Trophoblast cell (in vitro differentiated cells and primary cell): ENCODE data around the gene GGA1.

Source experiments
- DNase-seq, 2 donors: peaks; one replicate each; pipeline ENCODE4 v3.0.0-alpha.2; 2016
- H2AFZ ChIP-seq: 2 replicates; pipeline ENCODE4 v1.6.1; 2013; ENCODE audit warnings: low read length, moderate library complexity, mild to moderate bottlenecking; ENCODE audit not compliant: insufficient read depth, poor library complexity
- H2AK5ac ChIP-seq: 2 replicates; pipeline ENCODE4 v1.6.1; 2013; ENCODE audit warnings: mild to moderate bottlenecking, low read length
- H2BK120ac ChIP-seq: 2 replicates; pipeline ENCODE4 v1.6.1; 2013; ENCODE audit warnings: low read length, mild to moderate bottlenecking, moderate library complexity; ENCODE audit not compliant: insufficient read depth, poor library complexity
- H2BK12ac ChIP-seq: 2 replicates; pipeline ENCODE4 v1.6.1; 2013; ENCODE audit warnings: mild to moderate bottlenecking, low read length, moderate library complexity
- H2BK5ac ChIP-seq: 2 replicates; pipeline ENCODE4 v1.6.1; 2013; ENCODE audit warnings: low read length, low read depth, moderate library complexity, mild to moderate bottlenecking; ENCODE audit not compliant: poor library complexity
- H3K14ac ChIP-seq: 2 replicates; pipeline ENCODE4 v1.6.1; 2013; ENCODE audit warnings: mild to moderate bottlenecking, low read length
- H3K18ac ChIP-seq: 2 replicates; pipeline ENCODE4 v1.6.1; 2013; ENCODE audit warnings: mild to moderate bottlenecking, low read length
- H3K23ac ChIP-seq: 2 replicates; pipeline ENCODE4 v1.6.1; 2013; ENCODE audit warnings: low read length
- H3K27ac ChIP-seq: 2 replicates; pipeline ENCODE4 v1.5.1; 2013; ENCODE audit warnings: low read depth, mild to moderate bottlenecking, inconsistent platforms, low read length, moderate library complexity
- H3K27me3 ChIP-seq: 2 replicates; pipeline ENCODE4 v1.6.1; 2013; ENCODE audit warnings: inconsistent platforms, mild to moderate bottlenecking, low read length, moderate library complexity; ENCODE audit not compliant: insufficient read depth
- H3K36me3 ChIP-seq, 2 experiments: 1 replicate in 1 of 2; 2 replicates in 1 of 2; pipeline ENCODE4 v1.6.1; 2013; ENCODE audit warnings: low read length in 2 of 2, mild to moderate bottlenecking in 2 of 2, moderate library complexity in 1 of 2; ENCODE audit not compliant: insufficient read depth in 2 of 2, control insufficient read depth in 1 of 2
- H3K4ac ChIP-seq: 2 replicates; pipeline ENCODE4 v1.6.1; 2013; ENCODE audit warnings: low read depth, mild to moderate bottlenecking, low read length, moderate library complexity
- H3K4me1 ChIP-seq, 2 experiments: 1 replicate in 1 of 2; 2 replicates in 1 of 2; pipeline ENCODE4 v1.6.1; 2013; ENCODE audit warnings: low read length in 2 of 2, mild to moderate bottlenecking in 2 of 2, moderate library complexity in 1 of 2; ENCODE audit not compliant: insufficient read depth in 2 of 2, control insufficient read depth in 1 of 2
- H3K4me2 ChIP-seq: 2 replicates; pipeline ENCODE4 v1.6.1; 2013; ENCODE audit warnings: inconsistent platforms, mild to moderate bottlenecking, low read length, moderate library complexity
- H3K4me3 ChIP-seq: 2 replicates; pipeline ENCODE4 v1.5.1; 2013; ENCODE audit warnings: mild to moderate bottlenecking, low read depth, low read length, inconsistent platforms
- H3K79me1 ChIP-seq: one replicate; pipeline ENCODE4 v1.6.1; 2013; ENCODE audit warnings: low read length
- H3K79me2 ChIP-seq: 2 replicates; pipeline ENCODE4 v1.6.1; 2013; ENCODE audit warnings: low read length, mild to moderate bottlenecking; ENCODE audit not compliant: control insufficient read depth, insufficient read depth, poor library complexity
- H3K9ac ChIP-seq: 2 replicates; pipeline ENCODE4 v1.6.1; 2013; ENCODE audit warnings: mild to moderate bottlenecking, low read length
- H3K9me3 ChIP-seq: 2 replicates; pipeline ENCODE4 v1.6.1; 2013; ENCODE audit warnings: low read depth, mild to moderate bottlenecking, control low read depth, inconsistent platforms, low read length; ENCODE audit not compliant: insufficient read depth
- H4K12ac ChIP-seq: 2 replicates; pipeline ENCODE4 v1.6.1; 2013; ENCODE audit warnings: low read depth, mild to moderate bottlenecking, low read length, moderate library complexity
- H4K8ac ChIP-seq: 2 replicates; pipeline ENCODE4 v1.6.1; 2013; ENCODE audit warnings: low read depth, mild to moderate bottlenecking, low read length, moderate library complexity
- H4K91ac ChIP-seq: one replicate; pipeline ENCODE4 v1.6.1; 2013; ENCODE audit warnings: low read depth, mild to moderate bottlenecking, low read length, moderate library complexity
- WGBS: extraction: QIAGEN DNeasy Blood & Tissue Kit; methylation state at CpG from one replicate; pipeline ENCODE4 v1.1.7; 2013; ENCODE audit warnings: missing lambda C conversion rate; ENCODE audit not compliant: insufficient read length, insufficient coverage; ENCODE audit errors: extremely low coverage; 5-methylcytosine and 5-hydroxymethylcytosine counted together

Gene GGA1

DNA sequence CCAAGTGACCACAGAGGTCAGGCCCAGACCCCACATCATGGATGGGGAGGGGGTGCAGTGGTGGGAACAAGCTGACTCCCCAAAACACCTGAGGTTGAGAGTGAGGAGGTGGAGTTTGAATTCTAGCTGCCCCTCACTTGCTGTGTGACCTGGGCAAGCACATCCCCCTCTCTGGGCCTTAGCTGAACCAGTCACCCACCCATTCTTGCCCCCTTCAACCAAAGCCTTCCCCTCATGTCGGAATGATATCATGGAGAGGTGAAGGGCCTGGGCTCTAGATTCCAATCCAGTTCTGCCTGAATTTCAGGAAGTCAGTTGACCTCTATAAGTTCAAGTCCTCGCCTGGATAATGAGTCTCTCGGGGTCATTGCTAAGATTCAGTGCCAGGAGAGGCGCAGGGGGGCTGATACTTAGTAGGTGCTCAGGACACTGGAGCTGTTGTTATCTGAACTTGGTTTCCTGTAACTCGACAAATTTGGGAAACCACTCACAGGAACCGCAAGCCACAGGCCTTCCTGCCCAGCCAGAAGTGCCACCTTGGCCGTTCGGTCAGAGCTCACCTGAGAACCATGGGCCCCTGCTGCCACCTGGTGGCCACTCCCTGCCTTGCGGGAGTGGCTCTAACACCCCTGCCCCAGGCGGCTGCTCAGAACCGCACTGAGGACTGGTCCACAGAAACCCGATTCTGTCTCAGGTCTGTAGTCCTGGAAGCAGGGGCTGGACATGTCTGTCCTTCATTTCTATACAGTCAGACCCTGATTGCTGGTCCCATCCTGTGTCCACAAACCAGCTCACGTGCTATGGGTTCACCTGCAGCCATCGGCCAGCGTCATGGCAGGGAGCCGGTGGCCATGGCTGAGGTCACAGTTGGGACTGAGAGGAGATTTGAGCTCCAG lies 41.5 kb upstream of the GGA1 start:
- H2BK120ac ChIP-seq, result no peak overlapping the region
- no peak overlapping the region for H3K9ac ChIP-seq
- peaks cover 25% of the 10 kb centered on the region for H3K79me2 ChIP-seq
- no peak overlapping the region for H3K14ac ChIP-seq
- peak overlapping the region; percentile 67 for H3K18ac ChIP-seq
- H4K12ac ChIP-seq, result no peak overlapping the region
- H3K27me3 ChIP-seq, result no peaks in the 10 kb centered on the region
- no peak overlapping the region for H3K4me3 ChIP-seq
- peaks cover 52 to 54% of the 10 kb centered on the region in 2 experiments for H3K36me3 ChIP-seq
- H2BK5ac ChIP-seq, result no peak overlapping the region
- peak overlapping the region; percentile 7 for H2AK5ac ChIP-seq
- no peak overlapping the region for H3K4me2 ChIP-seq
- no peak overlapping the region for H4K91ac ChIP-seq
- H3K79me1 ChIP-seq, result peaks cover 19% of the 10 kb centered on the region
- no peak overlapping the region for H4K8ac ChIP-seq
- peaks cover 54 to 61% of the 10 kb centered on the region in 2 experiments for H3K4me1 ChIP-seq
- H2AFZ ChIP-seq, result no peak overlapping the region
- no peak overlapping the region for H3K4ac ChIP-seq
- no peak overlapping the region for H3K27ac ChIP-seq
- peak; percentile 82 to 95 for DNase-seq
- WGBS, result no CpG with 5 or more reads among the region's 16 CpGs
- peaks cover 2% of the 10 kb centered on the region for H3K9me3 ChIP-seq
- no peak overlapping the region for H3K23ac ChIP-seq
- no peak overlapping the region for H2BK12ac ChIP-seq

DNA sequence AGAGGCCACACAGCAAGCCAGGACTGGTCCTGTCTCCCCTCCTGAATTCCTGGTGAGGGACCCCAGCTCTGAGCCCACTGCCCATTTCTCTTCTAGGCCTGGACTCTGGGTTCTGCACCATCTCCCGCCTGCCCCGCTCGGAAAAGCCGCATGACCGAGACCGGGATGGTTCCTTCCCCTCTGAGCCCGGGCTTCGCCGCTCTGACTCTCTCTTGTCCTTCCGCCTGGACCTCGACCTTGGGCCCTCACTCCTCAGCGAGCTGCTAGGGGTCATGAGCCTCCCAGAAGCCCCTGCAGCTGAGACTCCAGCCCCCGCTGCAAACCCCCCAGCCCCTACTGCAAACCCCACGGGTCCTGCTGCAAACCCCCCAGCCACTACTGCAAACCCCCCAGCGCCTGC lies 40.6 kb upstream of the GGA1 start:
- peak overlapping the region; percentile 6 for H3K18ac ChIP-seq
- DNase-seq, result no peak
- no peak overlapping the region for H2BK12ac ChIP-seq
- H3K4me1 ChIP-seq, result peaks cover 46 to 53% of the 10 kb centered on the region in 2 experiments
- H3K4me2 ChIP-seq, result no peak overlapping the region
- H4K12ac ChIP-seq, result no peak overlapping the region
- H4K91ac ChIP-seq, result no peak overlapping the region
- H4K8ac ChIP-seq, result peak overlapping the region; percentile 1
- no peak overlapping the region for H3K23ac ChIP-seq
- no peak overlapping the region for H3K9ac ChIP-seq
- H3K79me1 ChIP-seq, result peaks cover 15% of the 10 kb centered on the region
- no peak overlapping the region for H3K4me3 ChIP-seq
- no peak overlapping the region for H2AFZ ChIP-seq
- peak overlapping the region; percentile 24 for H3K27ac ChIP-seq
- H3K27me3 ChIP-seq, result no peaks in the 10 kb centered on the region
- no peak overlapping the region for H2AK5ac ChIP-seq
- H2BK120ac ChIP-seq, result no peak overlapping the region
- no peak overlapping the region for H3K14ac ChIP-seq
- H2BK5ac ChIP-seq, result no peak overlapping the region
- H3K9me3 ChIP-seq, result peaks cover 2% of the 10 kb centered on the region
- peaks cover 17% of the 10 kb centered on the region for H3K79me2 ChIP-seq
- WGBS, result no CpG with 5 or more reads among the region's 15 CpGs
- H3K36me3 ChIP-seq, result peaks cover 47% of the 10 kb centered on the region in 2 experiments
- H3K4ac ChIP-seq, result no peak overlapping the region

DNA sequence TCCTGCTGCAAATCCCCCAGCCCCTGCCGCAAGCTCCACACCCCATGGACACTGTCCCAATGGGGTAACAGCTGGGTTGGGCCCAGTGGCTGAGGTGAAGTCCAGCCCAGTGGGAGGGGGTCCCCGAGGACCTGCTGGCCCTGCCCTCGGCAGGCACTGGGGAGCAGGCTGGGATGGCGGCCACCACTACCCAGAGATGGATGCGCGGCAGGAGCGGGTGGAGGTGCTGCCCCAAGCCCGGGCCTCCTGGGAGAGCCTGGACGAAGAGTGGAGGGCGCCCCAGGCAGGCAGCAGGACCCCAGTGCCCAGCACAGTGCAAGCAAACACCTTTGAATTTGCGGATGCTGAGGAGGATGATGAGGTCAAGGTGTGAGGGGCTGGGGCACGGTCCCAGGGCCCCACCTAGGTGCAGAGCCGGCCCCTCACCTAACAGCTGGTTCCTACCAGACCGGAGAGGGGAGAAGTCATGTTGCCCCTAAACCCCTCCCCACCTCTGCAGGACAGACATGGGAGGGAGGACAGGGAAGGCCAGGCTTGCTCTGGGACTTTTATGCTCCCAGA lies 40.1 kb upstream of the GGA1 start:
- Histone ChIP-seq H4K91ac (peak overlapping the region; percentile 76), H3K4me3 (no peak overlapping the region), H4K12ac (no peak overlapping the region), H3K4me2 (no peak overlapping the region), H3K36me3 (peaks cover 45 to 47% of the 10 kb centered on the region in 2 experiments), H3K27ac (peak overlapping the region; percentile 60), H3K18ac (peak overlapping the region; percentile 64), H2BK5ac (peak overlapping the region; percentile 71), H3K79me1 (peaks cover 13% of the 10 kb centered on the region), H2BK12ac (peak overlapping the region; percentile 58), H3K27me3 (no peaks in the 10 kb centered on the region), H3K9ac (no peak overlapping the region), H3K23ac (no peak overlapping the region), H4K8ac (peak overlapping the region; percentile 17), H2AFZ (no peak overlapping the region), H2BK120ac (no peak overlapping the region), H3K9me3 (peaks cover 2% of the 10 kb centered on the region), H3K79me2 (peaks cover 13% of the 10 kb centered on the region), H2AK5ac (no peak overlapping the region), H3K14ac (peak overlapping the region; percentile 60), H3K4ac (no peak overlapping the region), H3K4me1 (peaks cover 42 to 49% of the 10 kb centered on the region in 2 experiments)
- DNase-seq, result no peak
- no CpG with 5 or more reads among the region's 14 CpGs for WGBS

GRCh38 chr22:37569009-37569920 lies 39.4 kb upstream of the GGA1 start:
- Histone ChIP-seq H3K4me1 (peaks cover 35 to 42% of the 10 kb centered on the region in 2 experiments), H3K79me1 (peaks cover 9% of the 10 kb centered on the region), H3K4me3 (no peak overlapping the region), H3K4me2 (no peak overlapping the region), H2BK120ac (no peak overlapping the region), H3K14ac (peak overlapping the region; percentile 60), H3K27ac (peak overlapping the region; percentile 60), H2BK5ac (peak overlapping the region; percentile 71), H3K27me3 (no peaks in the 10 kb centered on the region), H2BK12ac (peak overlapping the region; percentile 58), H3K9me3 (peaks cover 2% of the 10 kb centered on the region), H2AK5ac (peak overlapping the region; percentile 59), H4K8ac (peak overlapping the region; percentile 17), H3K36me3 (peaks cover 39 to 40% of the 10 kb centered on the region in 2 experiments), H3K79me2 (peaks cover 8% of the 10 kb centered on the region), H3K18ac (peak overlapping the region; percentile 64), H3K23ac (no peak overlapping the region), H3K4ac (no peak overlapping the region), H3K9ac (no peak overlapping the region), H2AFZ (no peak overlapping the region), H4K91ac (peak overlapping the region; percentile 76), H4K12ac (peak overlapping the region; percentile 59)
- peak; percentile 88 to 91 for DNase-seq
- WGBS, result no CpG with 5 or more reads among the region's 21 CpGs
